Measurements from ENCODE around the gene TACC2.

TACC2 gene

GRCh38 chr10:122159141-122159970 is 170.4 kb downstream of the TACC2 start:
- Histone ChIP-seq H3K79me2 (ENCODE audit: insufficient read depth, low read length) (no peaks in the 10 kb centered on the region), H3K9me2 (ENCODE audit: low read depth, low read length) (no peaks in the 10 kb centered on the region), H3K9me3 (ENCODE audit: low read length) (no peaks in the 10 kb centered on the region), H3K4me3 (ENCODE audit: low read depth, low read length, poor library complexity, severe bottlenecking) (no peak overlapping the region), H4K20me1 (ENCODE audit: insufficient read depth, low read length) (no peaks in the 10 kb centered on the region), H3K4me1 (ENCODE audit: insufficient read depth, low read length, severe bottlenecking) (no peaks in the 10 kb centered on the region), H2AFZ (ENCODE audit: low read length) (no peak overlapping the region), H3K36me3 (ENCODE audit: insufficient read depth, low read length) (no peaks in the 10 kb centered on the region), H3K27me3 (ENCODE audit: insufficient read depth, low read length) (no peaks in the 10 kb centered on the region), H3K4me2 (ENCODE audit: low read length) (no peak overlapping the region), H3F3A (ENCODE audit: insufficient read depth, low read length) (no peaks in the 10 kb centered on the region), H3K27ac (ENCODE audit: low read depth, low read length, poor library complexity, severe bottlenecking) (no peak overlapping the region), H3K9ac (ENCODE audit: low read length) (no peak overlapping the region)
- TF ChIP-seq CTCF (IDR thresholded peaks at IDR 0.05; ENCODE audit: low read length), result no peak
- no peak for TF ChIP-seq EZH2 (IDR thresholded peaks at IDR 0.05; ENCODE audit: borderline replicate concordance, low read length)

- TF ChIP-seq EZH2 (IDR thresholded peaks at IDR 0.05; ENCODE audit: borderline replicate concordance, low read length) (no peak), CTCF (IDR thresholded peaks at IDR 0.05; ENCODE audit: low read length) (no peak)
- Histone ChIP-seq H3K36me3 (ENCODE audit: insufficient read depth, low read length) (no peaks in the 10 kb centered on the region), H3K27ac (ENCODE audit: low read depth, low read length, poor library complexity, severe bottlenecking) (no peak overlapping the region), H2AFZ (ENCODE audit: low read length) (no peak overlapping the region), H3K9me3 (ENCODE audit: low read length) (no peaks in the 10 kb centered on the region), H3K4me3 (ENCODE audit: low read depth, low read length, poor library complexity, severe bottlenecking) (no peak overlapping the region), H3K9me2 (ENCODE audit: low read depth, low read length) (no peaks in the 10 kb centered on the region), H4K20me1 (ENCODE audit: insufficient read depth, low read length) (no peaks in the 10 kb centered on the region), H3K9ac (ENCODE audit: low read length) (no peak overlapping the region), H3F3A (ENCODE audit: insufficient read depth, low read length) (no peaks in the 10 kb centered on the region), H3K79me2 (ENCODE audit: insufficient read depth, low read length) (no peaks in the 10 kb centered on the region), H3K27me3 (ENCODE audit: insufficient read depth, low read length) (no peaks in the 10 kb centered on the region), H3K4me1 (ENCODE audit: insufficient read depth, low read length, severe bottlenecking) (no peaks in the 10 kb centered on the region), H3K4me2 (ENCODE audit: low read length) (no peak overlapping the region)
These were observed 172.8 kb downstream of the TACC2 start for GRCh38 chr10:122161795-122162194.

GRCh38 chr10:122162671-122163173 is 173.8 kb downstream of the TACC2 start:
- no peaks in the 10 kb centered on the region for H3F3A ChIP-seq (ENCODE audit: insufficient read depth, low read length)
- no peak overlapping the region for H3K9ac ChIP-seq (ENCODE audit: low read length)
- no peaks in the 10 kb centered on the region for H3K9me2 ChIP-seq (ENCODE audit: low read depth, low read length)
- no peak overlapping the region for H3K27ac ChIP-seq (ENCODE audit: low read depth, low read length, poor library complexity, severe bottlenecking)
- no peaks in the 10 kb centered on the region for H3K4me1 ChIP-seq (ENCODE audit: insufficient read depth, low read length, severe bottlenecking)
- no peaks in the 10 kb centered on the region for H3K9me3 ChIP-seq (ENCODE audit: low read length)
- no peaks in the 10 kb centered on the region for H3K36me3 ChIP-seq (ENCODE audit: insufficient read depth, low read length)
- TF ChIP-seq EZH2 (IDR thresholded peaks at IDR 0.05; ENCODE audit: borderline replicate concordance, low read length), result no peak
- TF ChIP-seq CTCF (IDR thresholded peaks at IDR 0.05; ENCODE audit: low read length), result no peak
- no peak overlapping the region for H3K4me2 ChIP-seq (ENCODE audit: low read length)
- no peaks in the 10 kb centered on the region for H3K27me3 ChIP-seq (ENCODE audit: insufficient read depth, low read length)
- no peak overlapping the region for H3K4me3 ChIP-seq (ENCODE audit: low read depth, low read length, poor library complexity, severe bottlenecking)
- H2AFZ ChIP-seq (ENCODE audit: low read length), result no peak overlapping the region
- no peaks in the 10 kb centered on the region for H3K79me2 ChIP-seq (ENCODE audit: insufficient read depth, low read length)
- H4K20me1 ChIP-seq (ENCODE audit: insufficient read depth, low read length), result no peaks in the 10 kb centered on the region
